NCI-H510A (cell line): ENCODE measurements around the gene GAGE1.
"Not testable (repeated sequence)": the region's sequence is repeated elsewhere in the genome, so short reads cannot be mapped to it uniquely, and the experiment has no call there.

ENCODE experiments used
- DNase-seq: peaks from one replicate; lab custom pipeline; 2025; lab: John Stamatoyannopoulos, UW

The GAGE1 gene, protein sequence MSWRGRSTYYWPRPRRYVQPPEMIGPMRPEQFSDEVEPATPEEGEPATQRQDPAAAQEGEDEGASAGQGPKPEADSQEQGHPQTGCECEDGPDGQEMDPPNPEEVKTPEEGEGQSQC

DNA sequence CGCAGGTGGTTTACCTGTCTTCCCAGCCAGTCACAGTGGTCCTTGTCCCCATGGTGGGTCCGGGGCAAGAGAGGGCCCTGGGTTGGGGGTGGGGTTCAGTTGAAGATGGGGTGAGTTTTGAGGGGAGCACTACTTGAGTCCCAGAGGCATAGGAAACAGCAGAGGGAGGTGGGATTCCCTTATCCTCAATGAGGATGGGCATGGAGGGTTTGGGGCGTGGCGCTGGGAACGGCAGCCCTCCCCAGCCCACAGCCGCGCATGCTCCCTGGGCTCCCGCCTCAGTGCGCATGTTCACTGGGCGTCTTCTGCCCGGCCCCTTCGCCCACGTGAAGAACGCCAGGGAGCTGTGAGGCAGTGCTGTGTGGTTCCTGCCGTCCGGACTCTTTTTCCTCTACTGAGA is at the start of gene GAGE1:
GAGE1 (plus strand) TSS at position 301 of the 400 bp plus-strand sequence. CDS start 1,155 bp downstream, outside the sequence.
- not testable (repeated sequence) for DNase-seq

DNA sequence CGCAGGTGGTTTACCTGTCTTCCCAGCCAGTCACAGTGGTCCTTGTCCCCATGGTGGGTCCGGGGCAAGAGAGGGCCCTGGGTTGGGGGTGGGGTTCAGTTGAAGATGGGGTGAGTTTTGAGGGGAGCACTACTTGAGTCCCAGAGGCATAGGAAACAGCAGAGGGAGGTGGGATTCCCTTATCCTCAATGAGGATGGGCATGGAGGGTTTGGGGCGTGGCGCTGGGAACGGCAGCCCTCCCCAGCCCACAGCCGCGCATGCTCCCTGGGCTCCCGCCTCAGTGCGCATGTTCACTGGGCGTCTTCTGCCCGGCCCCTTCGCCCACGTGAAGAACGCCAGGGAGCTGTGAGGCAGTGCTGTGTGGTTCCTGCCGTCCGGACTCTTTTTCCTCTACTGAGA is 47.8 kb upstream of the GAGE1 start, which contains the start of gene GAGE12E:
GAGE12E (plus strand) TSS at position 301 of the 400 bp plus-strand sequence. CDS start 1,155 bp downstream, outside the sequence.
- not testable (repeated sequence) for DNase-seq

DNA sequence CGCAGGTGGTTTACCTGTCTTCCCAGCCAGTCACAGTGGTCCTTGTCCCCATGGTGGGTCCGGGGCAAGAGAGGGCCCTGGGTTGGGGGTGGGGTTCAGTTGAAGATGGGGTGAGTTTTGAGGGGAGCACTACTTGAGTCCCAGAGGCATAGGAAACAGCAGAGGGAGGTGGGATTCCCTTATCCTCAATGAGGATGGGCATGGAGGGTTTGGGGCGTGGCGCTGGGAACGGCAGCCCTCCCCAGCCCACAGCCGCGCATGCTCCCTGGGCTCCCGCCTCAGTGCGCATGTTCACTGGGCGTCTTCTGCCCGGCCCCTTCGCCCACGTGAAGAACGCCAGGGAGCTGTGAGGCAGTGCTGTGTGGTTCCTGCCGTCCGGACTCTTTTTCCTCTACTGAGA is 38.3 kb upstream of the GAGE1 start, which contains the start of gene GAGE12F:
GAGE12F (plus strand) TSS at position 301 of the 400 bp plus-strand sequence. CDS start 1,155 bp downstream, outside the sequence.
- not testable (repeated sequence) for DNase-seq

DNA sequence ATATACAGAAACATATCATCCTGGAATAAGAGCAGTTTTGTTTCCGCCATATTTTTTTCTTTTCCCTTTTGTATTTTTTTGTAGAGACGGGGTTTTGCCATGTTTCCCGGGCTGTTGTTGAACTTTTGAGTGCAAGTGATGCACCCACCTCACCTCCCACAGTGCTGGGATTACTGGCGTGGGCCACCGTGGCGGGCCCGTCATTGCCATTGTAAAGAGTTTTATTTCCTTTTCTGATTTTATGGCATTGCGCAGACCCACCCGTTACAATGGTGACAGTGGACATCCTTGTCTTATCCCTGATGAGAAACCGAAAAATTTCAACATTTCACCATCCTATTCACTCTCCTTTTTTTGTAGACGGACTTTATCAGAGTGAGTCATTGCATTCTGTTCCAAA is 30.1 kb upstream of the GAGE1 start:
- not testable (repeated sequence) for DNase-seq

DNA sequence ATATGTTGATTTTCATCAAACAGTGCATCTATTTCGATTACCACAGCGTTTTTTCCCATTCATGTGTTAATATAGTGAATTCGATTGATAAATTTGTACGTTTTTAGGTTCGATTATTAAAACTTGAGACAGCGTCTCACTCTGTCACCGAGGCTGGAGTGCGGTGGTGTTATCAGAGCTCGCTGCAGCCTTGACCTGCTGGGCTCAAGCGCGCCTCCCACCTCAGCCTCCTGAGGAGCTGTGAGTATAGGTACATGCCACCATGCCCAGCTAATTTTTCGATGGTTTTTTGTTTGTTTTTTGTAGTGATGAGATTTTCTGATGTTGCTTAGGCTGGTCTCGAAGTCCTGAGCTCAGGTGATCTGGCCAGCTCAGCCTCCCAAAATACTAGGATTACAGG is 29.7 kb upstream of the GAGE1 start:
- not testable (repeated sequence) for DNase-seq

DNA sequence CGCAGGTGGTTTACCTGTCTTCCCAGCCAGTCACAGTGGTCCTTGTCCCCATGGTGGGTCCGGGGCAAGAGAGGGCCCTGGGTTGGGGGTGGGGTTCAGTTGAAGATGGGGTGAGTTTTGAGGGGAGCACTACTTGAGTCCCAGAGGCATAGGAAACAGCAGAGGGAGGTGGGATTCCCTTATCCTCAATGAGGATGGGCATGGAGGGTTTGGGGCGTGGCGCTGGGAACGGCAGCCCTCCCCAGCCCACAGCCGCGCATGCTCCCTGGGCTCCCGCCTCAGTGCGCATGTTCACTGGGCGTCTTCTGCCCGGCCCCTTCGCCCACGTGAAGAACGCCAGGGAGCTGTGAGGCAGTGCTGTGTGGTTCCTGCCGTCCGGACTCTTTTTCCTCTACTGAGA is 28.7 kb upstream of the GAGE1 start, which contains the start of gene GAGE12G:
GAGE12G (plus strand) TSS at position 301 of the 400 bp plus-strand sequence. CDS start 1,155 bp downstream, outside the sequence.
- not testable (repeated sequence) for DNase-seq

DNA sequence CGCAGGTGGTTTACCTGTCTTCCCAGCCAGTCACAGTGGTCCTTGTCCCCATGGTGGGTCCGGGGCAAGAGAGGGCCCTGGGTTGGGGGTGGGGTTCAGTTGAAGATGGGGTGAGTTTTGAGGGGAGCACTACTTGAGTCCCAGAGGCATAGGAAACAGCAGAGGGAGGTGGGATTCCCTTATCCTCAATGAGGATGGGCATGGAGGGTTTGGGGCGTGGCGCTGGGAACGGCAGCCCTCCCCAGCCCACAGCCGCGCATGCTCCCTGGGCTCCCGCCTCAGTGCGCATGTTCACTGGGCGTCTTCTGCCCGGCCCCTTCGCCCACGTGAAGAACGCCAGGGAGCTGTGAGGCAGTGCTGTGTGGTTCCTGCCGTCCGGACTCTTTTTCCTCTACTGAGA is 19.2 kb upstream of the GAGE1 start, which contains the start of gene GAGE12H:
GAGE12H (plus strand) TSS at position 301 of the 400 bp plus-strand sequence. CDS start 1,155 bp downstream, outside the sequence.
- DNase-seq: not testable (repeated sequence)

DNA sequence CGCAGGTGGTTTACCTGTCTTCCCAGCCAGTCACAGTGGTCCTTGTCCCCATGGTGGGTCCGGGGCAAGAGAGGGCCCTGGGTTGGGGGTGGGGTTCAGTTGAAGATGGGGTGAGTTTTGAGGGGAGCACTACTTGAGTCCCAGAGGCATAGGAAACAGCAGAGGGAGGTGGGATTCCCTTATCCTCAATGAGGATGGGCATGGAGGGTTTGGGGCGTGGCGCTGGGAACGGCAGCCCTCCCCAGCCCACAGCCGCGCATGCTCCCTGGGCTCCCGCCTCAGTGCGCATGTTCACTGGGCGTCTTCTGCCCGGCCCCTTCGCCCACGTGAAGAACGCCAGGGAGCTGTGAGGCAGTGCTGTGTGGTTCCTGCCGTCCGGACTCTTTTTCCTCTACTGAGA is 9.6 kb upstream of the GAGE1 start, which contains the start of gene GAGE2A:
GAGE2A (plus strand) TSS at position 301 of the 400 bp plus-strand sequence. CDS start 1,155 bp downstream, outside the sequence.
- not testable (repeated sequence) for DNase-seq

DNA sequence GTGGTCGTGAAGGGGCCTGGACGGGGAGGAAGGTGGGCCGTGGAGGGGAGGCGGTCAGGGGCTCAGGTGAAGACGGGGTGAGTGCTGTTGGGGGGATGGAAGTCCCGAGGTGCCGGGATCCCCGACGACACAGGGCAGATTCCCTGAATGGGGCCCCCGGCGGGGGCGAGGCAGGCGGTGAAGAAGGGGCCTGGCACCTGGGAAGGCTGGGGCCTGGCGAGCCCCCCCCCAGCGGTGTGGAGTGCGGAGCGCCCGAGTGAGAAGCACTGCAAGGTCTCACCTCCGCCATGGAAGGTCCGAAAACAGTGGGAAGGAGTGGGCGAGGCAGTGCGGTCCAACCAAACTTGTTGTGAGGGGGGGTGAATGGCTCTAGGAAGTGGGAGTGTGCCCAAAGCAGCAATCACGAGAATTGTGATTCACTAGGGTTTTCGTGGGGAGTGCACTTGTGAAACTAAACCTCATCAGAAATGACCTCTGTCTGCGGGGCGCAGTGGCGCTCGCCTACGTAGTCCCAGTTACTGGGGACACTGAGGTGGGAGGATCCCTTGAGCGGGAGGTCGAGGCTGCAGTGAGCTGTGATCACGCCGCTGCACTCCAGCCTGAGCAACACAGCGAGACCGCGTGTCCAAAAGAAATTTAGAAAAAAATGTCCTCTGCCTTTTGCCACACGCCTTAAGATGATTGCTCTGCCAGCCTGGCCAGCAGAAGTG is 8.9 kb upstream of the GAGE1 start:
- DNase-seq: not testable (repeated sequence)

DNA sequence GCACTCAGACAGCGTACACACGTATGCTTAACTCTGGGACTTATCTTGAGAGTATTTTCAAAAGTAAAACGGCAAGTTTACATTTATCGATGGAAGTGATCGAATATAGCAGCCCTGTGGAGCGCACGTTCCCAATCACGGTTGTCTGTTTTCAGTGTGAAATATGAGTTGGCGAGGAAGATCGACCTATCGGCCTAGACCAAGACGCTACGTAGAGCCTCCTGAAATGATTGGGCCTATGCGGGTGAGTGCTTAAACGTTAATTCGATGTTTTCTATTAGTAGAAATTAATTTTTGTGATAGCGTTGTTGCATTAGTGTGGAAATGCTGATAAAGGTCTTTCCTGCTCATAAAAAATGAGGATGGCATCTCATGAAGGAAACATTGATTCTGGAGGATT is 8.3 kb upstream of the GAGE1 start:
- DNase-seq: not testable (repeated sequence)

DNA sequence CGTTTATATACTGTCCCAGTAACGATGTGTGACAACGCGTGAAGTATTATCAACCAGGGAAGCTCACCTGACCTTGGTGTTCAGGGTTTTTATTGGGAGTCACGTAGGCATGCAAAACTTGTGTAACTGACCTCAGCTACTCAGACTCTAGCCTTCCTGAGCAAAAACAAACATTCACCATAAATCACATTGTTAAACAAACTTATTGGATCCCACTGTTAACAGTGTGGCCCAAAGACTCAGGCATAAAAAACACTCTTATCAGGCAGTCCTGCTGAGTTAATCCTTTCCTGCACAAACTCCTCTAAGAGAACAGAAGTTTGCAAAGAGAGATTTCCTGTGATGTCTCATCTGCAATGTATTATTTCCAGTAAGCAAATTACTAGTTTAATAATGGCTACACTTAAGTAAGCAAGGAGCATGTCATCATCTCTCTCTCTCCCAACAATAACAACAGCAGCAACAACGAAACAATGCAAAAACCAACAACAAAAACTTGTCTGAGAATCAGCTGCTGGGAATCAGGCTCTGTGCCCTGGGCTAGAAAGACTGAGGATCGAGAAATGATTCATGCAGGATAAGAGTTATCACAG is 12.0 kb downstream of the GAGE1 start:
- DNase-seq: no peak

DNA sequence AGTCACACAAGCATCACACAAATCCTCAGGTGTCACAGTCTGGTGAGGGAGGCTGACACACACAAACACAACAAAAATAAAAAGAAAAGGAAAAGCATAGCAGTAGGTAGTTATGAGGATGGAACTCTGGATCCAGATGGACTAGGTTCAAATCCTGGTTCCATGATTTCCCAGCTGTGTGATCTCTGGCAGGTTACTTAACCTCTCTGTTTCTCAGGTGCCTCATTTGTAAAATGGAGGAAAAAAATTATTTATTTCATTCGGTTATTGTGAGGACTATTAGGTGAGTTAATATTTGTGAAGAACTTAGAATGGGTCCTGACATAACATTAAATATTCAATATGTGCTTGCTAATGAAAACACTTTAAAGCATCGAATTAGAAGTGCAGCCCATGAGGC is 19.8 kb downstream of the GAGE1 start:
- no peak for DNase-seq

DNA sequence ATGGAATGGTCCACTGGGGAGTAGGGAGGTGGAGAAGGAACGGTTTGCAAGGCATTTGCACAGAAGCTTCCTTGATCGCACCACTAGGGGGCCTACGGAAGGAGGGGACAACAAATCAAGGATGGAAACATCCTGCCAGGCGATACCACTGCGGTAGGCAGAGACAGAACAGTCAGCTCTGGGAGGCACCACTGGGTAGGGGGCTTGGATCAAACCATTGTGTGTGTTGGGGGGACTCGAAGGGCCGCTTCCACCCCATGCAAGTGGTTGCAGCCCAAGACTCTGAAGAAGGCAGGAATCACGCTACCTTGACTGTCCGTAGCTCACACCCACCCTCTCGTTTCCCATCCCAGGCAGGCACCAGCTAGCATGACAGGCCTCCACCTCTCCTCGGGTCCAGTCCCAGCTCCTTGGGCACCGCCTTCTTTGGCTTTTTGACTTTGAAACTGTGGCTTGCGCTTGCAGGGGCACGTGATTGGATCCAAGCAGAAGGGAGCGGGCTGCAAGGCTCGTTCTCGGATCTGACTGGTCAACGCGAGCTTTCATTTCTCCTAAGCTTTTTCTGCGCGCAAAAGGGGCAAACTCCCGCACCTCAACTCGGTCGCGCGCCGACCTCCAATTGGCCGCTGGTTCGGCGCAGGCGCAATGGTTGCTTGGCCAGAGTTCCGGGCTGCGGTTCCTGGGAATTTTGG is 28.4 kb downstream of the GAGE1 start:
- no peak for DNase-seq

DNA sequence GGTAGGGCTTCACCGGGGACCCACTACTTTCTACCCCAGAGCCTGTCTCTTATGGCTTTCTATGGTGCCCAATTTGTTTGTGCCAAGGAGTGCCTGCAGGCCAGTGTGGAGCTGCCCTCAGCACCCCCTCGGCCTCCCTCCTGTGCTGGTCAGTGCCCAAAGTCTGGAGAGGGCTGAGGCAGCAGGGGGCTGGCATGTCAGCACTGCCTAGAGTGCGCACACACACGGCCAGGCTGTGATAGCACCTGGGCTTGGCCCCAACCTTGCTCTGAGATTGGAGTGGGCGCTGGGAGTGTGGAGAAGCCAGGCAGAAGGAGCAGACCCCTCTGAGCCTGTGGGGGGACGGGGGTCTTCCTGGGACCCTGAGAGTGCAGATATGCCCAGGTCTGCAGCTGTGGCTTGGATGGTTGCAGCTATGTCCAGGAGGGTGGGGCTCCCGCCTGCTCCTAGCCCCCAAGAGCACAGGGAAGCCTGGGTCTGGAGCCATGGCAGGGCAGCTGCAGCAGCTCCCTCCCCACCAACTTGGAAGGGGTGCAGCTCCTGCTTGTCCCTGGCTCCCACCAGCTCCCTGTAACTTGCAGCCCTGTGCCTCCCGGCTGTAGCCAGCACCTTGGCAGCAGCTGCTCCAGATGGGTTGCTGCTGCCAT is 46.3 kb downstream of the GAGE1 start:
- DNase-seq: no peak

DNA sequence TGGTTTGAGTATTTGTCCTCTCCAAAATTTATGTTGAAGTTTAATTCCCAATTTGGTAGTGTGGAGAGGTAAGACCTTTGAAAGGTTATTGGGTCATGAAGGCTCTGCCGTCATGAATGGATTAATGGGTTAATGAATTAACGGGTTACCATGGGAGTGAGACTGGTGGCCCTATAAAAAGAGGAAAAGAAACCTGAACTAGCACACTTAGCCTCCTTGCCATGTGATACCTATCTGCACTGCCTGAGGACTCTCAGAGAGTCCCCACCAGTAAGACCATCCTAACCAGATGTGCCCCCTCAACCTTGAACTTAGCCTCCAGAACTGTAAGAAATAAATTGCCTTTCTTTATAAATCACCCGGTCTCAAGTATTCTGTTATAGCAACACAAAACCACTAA is 57.7 kb downstream of the GAGE1 start:
- no peak for DNase-seq
